ENCODE data around the gene GFOD2. TPM values are rescaled to one million over a fixed set of nuclear protein-coding genes. Genes with fewer than 3 reads are reported as not detected.

The GFOD2 gene
- total and polyA plus RNA-seq, 10 donors = 10.4 to 45.6 (median 39.8) TPM

DNA sequence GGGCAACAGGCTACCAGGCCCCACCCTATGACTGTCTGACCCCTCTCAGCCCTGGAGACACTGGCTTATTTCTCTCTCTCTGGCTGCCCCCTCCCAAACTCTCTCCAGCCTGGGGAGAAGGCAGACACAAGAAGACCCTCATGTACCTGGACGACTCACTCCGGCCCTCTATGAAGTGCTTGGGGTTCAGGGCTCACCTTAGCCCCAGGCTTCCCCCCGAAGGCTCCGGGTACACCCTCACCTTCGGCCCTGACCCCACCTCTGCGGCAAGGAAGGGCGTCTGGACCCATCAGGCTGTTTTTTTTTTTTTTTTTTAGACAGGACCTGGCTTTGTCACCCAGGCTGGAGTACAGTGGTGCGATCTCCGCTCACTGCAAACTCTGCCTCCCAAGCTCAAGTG lies 75.1 kb downstream of the GFOD2 start:
- peaks cover 8 to 50% (median 25%) of the 10 kb centered on the region in 6 donors for H3K4me1 ChIP-seq
- no peak for DNase-seq
- TF ChIP-seq POLR2A (IDR thresholded peaks at IDR 0.05) (no peak), POLR2AphosphoS5 (IDR thresholded peaks at IDR 0.05) (no peak)
- TF ChIP-seq, protein P1, sequence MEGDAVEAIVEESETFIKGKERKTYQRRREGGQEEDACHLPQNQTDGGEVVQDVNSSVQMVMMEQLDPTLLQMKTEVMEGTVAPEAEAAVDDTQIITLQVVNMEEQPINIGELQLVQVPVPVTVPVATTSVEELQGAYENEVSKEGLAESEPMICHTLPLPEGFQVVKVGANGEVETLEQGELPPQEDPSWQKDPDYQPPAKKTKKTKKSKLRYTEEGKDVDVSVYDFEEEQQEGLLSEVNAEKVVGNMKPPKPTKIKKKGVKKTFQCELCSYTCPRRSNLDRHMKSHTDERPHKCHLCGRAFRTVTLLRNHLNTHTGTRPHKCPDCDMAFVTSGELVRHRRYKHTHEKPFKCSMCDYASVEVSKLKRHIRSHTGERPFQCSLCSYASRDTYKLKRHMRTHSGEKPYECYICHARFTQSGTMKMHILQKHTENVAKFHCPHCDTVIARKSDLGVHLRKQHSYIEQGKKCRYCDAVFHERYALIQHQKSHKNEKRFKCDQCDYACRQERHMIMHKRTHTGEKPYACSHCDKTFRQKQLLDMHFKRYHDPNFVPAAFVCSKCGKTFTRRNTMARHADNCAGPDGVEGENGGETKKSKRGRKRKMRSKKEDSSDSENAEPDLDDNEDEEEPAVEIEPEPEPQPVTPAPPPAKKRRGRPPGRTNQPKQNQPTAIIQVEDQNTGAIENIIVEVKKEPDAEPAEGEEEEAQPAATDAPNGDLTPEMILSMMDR (IDR thresholded peaks at IDR 0.05 in 8 of 11, conservative IDR thresholded peaks at IDR 0.05 in 3 of 11) = no peak
- peaks cover 0 to 43% (median 6%) of the 10 kb centered on the region in 7 donors for H3K27me3 ChIP-seq (replicated peaks in 1 of 7)
- WGBS, 5 donors = 82 to 96% (median 90%) methylated on average over 9 of the region's 9 CpGs
- H3K9me3 ChIP-seq = no peaks in the 10 kb centered on the region
- H3K36me3 ChIP-seq = peaks cover 0 to 48% (median 24%) of the 10 kb centered on the region in 6 donors
- H3K27ac ChIP-seq = no peak overlapping the region
- intact Hi-C loops (cut with DNase I; ENCODE audit: low total_unique reads) = loop anchor here (5.0 kb wide), 1 partner anchor 97 kb away; no protein-coding TSS in a partner anchor
- no peak overlapping the region for H3K4me3 ChIP-seq

DNA sequence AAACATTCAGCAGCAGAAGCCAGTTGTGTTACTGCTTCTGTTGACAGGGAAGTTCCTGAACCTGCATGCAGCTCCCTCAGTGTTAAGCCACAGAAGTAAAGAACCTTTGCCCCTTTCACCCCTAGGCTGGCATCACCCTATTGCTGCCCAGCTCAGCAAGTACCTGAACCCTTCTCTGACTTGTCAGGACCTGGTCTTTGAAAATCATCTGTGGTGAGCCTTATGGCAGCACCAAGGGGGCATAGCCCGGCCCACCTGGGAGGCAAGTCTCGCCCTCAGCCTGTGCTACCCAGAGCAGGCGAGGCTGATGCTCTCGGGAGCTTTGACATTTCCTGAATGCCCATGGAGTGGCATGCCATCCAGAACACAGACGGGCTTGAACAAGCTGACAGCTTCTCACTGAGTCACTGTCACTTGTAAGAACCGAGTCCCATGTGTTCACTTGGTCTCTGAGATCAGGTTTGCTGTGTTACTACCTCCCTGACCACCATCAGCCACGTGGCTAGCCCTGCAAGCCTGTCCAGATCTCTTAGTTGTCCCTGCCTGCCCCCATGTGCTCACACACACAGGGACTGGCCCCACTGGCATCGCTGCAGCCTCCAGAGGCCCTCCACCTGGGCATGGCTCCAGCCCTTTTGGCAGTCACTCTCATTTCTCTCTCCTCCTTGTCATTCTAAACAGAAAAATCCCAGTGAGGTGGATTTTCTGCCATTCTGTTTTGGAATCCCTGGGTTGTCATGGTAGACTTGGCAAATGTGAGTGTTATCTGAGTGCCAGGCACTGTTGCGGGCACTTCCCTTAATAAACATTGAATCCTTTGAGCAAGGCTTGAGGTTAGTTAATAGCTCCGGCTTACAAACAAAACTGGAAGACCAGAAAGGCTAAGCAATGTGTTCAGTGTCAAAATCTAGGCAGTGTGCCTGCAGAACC lies 77.1 kb downstream of the GFOD2 start:
- H3K27me3 ChIP-seq (replicated peaks in 1 of 7) = peaks cover 0 to 23% (median 4%) of the 10 kb centered on the region in 7 donors
- no peak overlapping the region for H3K27ac ChIP-seq
- no peaks in the 10 kb centered on the region for H3K9me3 ChIP-seq
- H3K4me1 ChIP-seq = peaks cover 8 to 33% (median 25%) of the 10 kb centered on the region in 6 donors
- DNase-seq = no peak
- 69 to 90% (median 81%) methylated on average over 4 to 10 of the region's 10 CpGs for WGBS, 5 donors
- intact Hi-C loops (cut with DNase I; ENCODE audit: low total_unique reads) = loop anchor here (5.0 kb wide), 1 partner anchor 95 kb away; no protein-coding TSS in a partner anchor
- H3K4me3 ChIP-seq = no peak overlapping the region
- peaks cover 0 to 48% (median 30%) of the 10 kb centered on the region in 6 donors for H3K36me3 ChIP-seq
- peak in 1 of 3 donors; percentile 13 for TF ChIP-seq POLR2AphosphoS5 (IDR thresholded peaks at IDR 0.05)
- TF ChIP-seq, protein P1 (IDR thresholded peaks at IDR 0.05 in 8 of 11, conservative IDR thresholded peaks at IDR 0.05 in 3 of 11) = no peak
- no peak for TF ChIP-seq POLR2A (IDR thresholded peaks at IDR 0.05)

DNA sequence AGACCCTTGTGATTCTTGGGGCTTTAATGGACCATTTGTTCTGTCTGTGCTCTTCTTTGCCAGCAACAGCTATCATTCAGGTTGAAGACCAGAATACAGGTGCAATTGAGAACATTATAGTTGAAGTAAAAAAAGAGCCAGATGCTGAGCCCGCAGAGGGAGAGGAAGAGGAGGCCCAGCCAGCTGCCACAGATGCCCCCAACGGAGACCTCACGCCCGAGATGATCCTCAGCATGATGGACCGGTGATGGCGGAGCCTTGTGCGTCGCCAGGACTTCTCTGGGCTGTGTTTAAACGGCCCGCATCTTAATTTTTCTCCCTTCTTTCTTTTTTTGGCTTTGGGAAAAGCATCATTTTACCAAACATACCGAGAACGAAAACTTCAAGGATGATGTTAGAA lies 81.5 kb downstream of the GFOD2 start:
- no peak for DNase-seq

More for the DNA sequence above, 81.5 kb downstream of the GFOD2 start:
- no peak for TF ChIP-seq POLR2A (IDR thresholded peaks at IDR 0.05)
- TF ChIP-seq, protein P1 (IDR thresholded peaks at IDR 0.05 in 8 of 11, conservative IDR thresholded peaks at IDR 0.05 in 3 of 11) = no peak
- no peak for TF ChIP-seq POLR2AphosphoS5 (IDR thresholded peaks at IDR 0.05)
- no peak overlapping the region for H3K27ac ChIP-seq
- H3K36me3 ChIP-seq = peaks cover 0 to 80% (median 69%) of the 10 kb centered on the region in 6 donors
- intact Hi-C loops (cut with DNase I; ENCODE audit: low total_unique reads) = no loop called here
- H3K4me3 ChIP-seq = no peak overlapping the region
- no peaks in the 10 kb centered on the region for H3K9me3 ChIP-seq
- H3K27me3 ChIP-seq (replicated peaks in 1 of 7) = no peaks in the 10 kb centered on the region
- WGBS, 5 donors = 94 to 97% (median 95%) methylated on average over 12 of the region's 12 CpGs
- H3K4me1 ChIP-seq = no peaks in the 10 kb centered on the region
